HepG2 (cell line): Measurements from ENCODE around the gene MYADML2. TPM values are rescaled to one million over a fixed set of nuclear protein-coding genes. Genes with fewer than 3 reads are reported as not detected.
A peak's percentile ranks its signal among the peaks of the same experiment; 100 is the strongest.

Source experiments
- AHR ChIP-seq: IDR thresholded peaks from 2 replicates; pipeline ENCODE4 v1.6.1; 2018; ENCODE audit warnings: missing genetic modification reagents, missing compliant biosample characterization
- ARNTL ChIP-seq: sonication (generic); formaldehyde crosslinking; IDR thresholded peaks from 2 replicates; pipeline ENCODE4 v1.4.0; 2020; ENCODE audit warnings: mild to moderate bottlenecking, missing genetic modification reagents
- BCLAF1 ChIP-seq: fragments of 450-650 bp; IDR thresholded peaks from 2 replicates; pipeline ENCODE4 v1.6.1; 2017; ENCODE audit warnings: mild to moderate bottlenecking
- HMG20A ChIP-seq: IDR thresholded peaks from 2 replicates; pipeline ENCODE4 v1.6.1; 2016; ENCODE audit warnings: borderline replicate concordance
- KMT2A ChIP-seq: sonication (generic); formaldehyde crosslinking; IDR thresholded peaks from 2 replicates; pipeline ENCODE4 v1.4.0; 2020; ENCODE audit warnings: missing genetic modification reagents
- MIER3 ChIP-seq: IDR thresholded peaks from 2 replicates; pipeline ENCODE4 v1.6.1; 2016; ENCODE audit warnings: missing compliant biosample characterization, borderline replicate concordance
- NFE2 ChIP-seq: sonication (generic); formaldehyde crosslinking; IDR thresholded peaks from 2 replicates; pipeline ENCODE4 v1.4.0; 2020; ENCODE audit warnings: missing genetic modification reagents
- SATB2 ChIP-seq: sonication (generic); formaldehyde crosslinking; IDR thresholded peaks from 2 replicates; pipeline ENCODE4 v1.5.0; 2020; ENCODE audit warnings: missing genetic modification reagents
- SNAI1 ChIP-seq: sonication (generic); formaldehyde crosslinking; IDR thresholded peaks from 2 replicates; pipeline ENCODE4 v1.5.0; 2020; ENCODE audit warnings: mild to moderate bottlenecking, missing genetic modification reagents, borderline replicate concordance
- SRF ChIP-seq: IDR thresholded peaks from 2 replicates; pipeline ENCODE4 v1.6.1; 2011; ENCODE audit warnings: mild to moderate bottlenecking, low read depth, low read length, moderate library complexity
- TBL1XR1 ChIP-seq: fragments of 150-350 bp; IDR thresholded peaks from 2 replicates; pipeline ENCODE4 v1.6.1; 2014; ENCODE audit warnings: borderline replicate concordance, low read length; ENCODE audit not compliant: partially characterized antibody
- ZBTB46 ChIP-seq: sonication (generic); formaldehyde crosslinking; IDR thresholded peaks from 2 replicates; pipeline ENCODE4 v1.4.0; 2020; ENCODE audit warnings: mild to moderate bottlenecking, missing genetic modification reagents, borderline replicate concordance
- ZNF543 ChIP-seq: sonication (generic); formaldehyde crosslinking; IDR thresholded peaks from 2 replicates; pipeline ENCODE4 v1.4.0; 2020; ENCODE audit warnings: mild to moderate bottlenecking, missing genetic modification reagents
- ZNF788 ChIP-seq: sonication (generic); formaldehyde crosslinking; IDR thresholded peaks from 2 replicates; pipeline ENCODE4 v1.5.0; 2020; ENCODE audit warnings: mild to moderate bottlenecking, missing genetic modification reagents, borderline replicate concordance
- ZSCAN22 ChIP-seq: sonication (generic); formaldehyde crosslinking; IDR thresholded peaks from 2 replicates; pipeline ENCODE4 v1.4.0; 2020; ENCODE audit warnings: mild to moderate bottlenecking, missing genetic modification reagents
- polyA plus RNA-seq, 8 experiments: library from polyadenylated mRNA; depleted of rRNA in 3 of 8; stranded (reverse) in 7 of 8; unstranded in 1 of 8; fragments of >200 nt; fragmentation: Illumina TruSeq in 4 of 8; extraction: Trizol in 4 of 8; gene quantifications; 2 replicates each; pipeline versions ENCODE4 v1.2.1 to v1.2.3, GENCODE V29; 2011 to 2016; ENCODE audit warnings: low read depth in 4 of 8, missing spikeins in 1 of 8, mixed read lengths in 1 of 8; ENCODE audit not compliant: insufficient read depth in 1 of 8
- total RNA-seq, 5 experiments: library from RNA; depleted of rRNA; stranded (reverse); fragments of >200 nt; fragmentation: Illumina TruSeq; extraction: Trizol; gene quantifications; 2 replicates each; pipeline ENCODE4 v1.2.3, GENCODE V29; 2016; ENCODE audit warnings: low read depth in 1 of 5
- TF ChIP-seq, protein P1 (sequence below): sonication (generic); formaldehyde crosslinking; conservative IDR thresholded peaks from 2 replicates; pipeline ENCODE4 v1.4.0; 2020; ENCODE audit warnings: missing genetic modification reagents
- TF ChIP-seq, protein P2 (sequence below): IDR thresholded peaks from 2 replicates; pipeline ENCODE4 v1.6.1; 2016; ENCODE audit warnings: missing compliant biosample characterization, missing genetic modification reagents, borderline replicate concordance

MYADML2 gene
- total and polyA plus RNA-seq, 2 of the 13 experiments (the other 11 are each of a cell fraction or from before 2014, with no cell fraction given): not detected

DNA sequence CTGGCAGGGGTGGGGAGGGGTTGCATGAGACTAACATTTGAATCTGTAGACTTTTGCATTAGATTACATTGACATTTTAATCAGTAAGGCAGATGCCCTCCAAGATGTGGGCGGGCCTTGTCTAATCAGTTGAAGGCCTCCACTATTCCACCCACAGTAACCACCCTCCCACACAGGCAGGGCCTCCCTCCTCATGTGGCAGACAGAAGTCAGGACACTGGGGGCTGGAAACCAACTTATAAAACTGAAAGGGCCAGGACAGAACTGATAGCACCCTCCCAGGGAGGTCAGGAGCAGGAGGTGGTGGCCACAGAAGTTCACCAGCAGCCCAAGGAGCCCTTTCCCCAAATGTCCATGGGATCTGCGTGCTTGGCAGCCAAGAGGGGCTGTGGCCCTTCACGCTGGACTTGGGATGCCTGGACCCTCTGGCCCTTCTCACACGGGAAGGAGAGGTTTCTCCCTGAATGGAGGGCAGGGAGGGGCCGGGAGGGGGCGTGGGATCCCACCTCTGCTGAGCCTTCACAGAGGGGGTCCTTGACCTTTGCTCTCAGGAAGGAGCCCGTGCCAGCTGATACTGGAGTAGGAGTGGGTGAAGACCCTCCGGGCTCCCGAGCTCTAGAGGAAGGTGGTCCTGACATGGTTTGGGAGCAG, 14.6 kb downstream of the MYADML2 start (continued):
- TF ChIP-seq, protein P1, sequence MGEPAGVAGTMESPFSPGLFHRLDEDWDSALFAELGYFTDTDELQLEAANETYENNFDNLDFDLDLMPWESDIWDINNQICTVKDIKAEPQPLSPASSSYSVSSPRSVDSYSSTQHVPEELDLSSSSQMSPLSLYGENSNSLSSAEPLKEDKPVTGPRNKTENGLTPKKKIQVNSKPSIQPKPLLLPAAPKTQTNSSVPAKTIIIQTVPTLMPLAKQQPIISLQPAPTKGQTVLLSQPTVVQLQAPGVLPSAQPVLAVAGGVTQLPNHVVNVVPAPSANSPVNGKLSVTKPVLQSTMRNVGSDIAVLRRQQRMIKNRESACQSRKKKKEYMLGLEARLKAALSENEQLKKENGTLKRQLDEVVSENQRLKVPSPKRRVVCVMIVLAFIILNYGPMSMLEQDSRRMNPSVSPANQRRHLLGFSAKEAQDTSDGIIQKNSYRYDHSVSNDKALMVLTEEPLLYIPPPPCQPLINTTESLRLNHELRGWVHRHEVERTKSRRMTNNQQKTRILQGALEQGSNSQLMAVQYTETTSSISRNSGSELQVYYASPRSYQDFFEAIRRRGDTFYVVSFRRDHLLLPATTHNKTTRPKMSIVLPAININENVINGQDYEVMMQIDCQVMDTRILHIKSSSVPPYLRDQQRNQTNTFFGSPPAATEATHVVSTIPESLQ (CRISPR knock-in tag): no peak
- TF ChIP-seq TBL1XR1 (no peak), ZSCAN22 (no peak), AHR (CRISPR knock-in tag) (no peak), ZNF543 (CRISPR knock-in tag) (0 out of 2 replicates have a peak, but pooled peaks have one; percentile 7), SATB2 (CRISPR knock-in tag) (no peak), SRF (no peak), ARNTL (CRISPR knock-in tag) (no peak), ZBTB46 (no peak), KMT2A (CRISPR knock-in tag) (no peak), BCLAF1 (no peak), MIER3 (CRISPR knock-in tag) (no peak), HMG20A (CRISPR knock-in tag) (no peak), ZNF788 (peak; percentile 7; the same call in 1 of the 2 replicates), NFE2 (CRISPR knock-in tag) (no peak), SNAI1 (CRISPR knock-in tag) (no peak)
- TF ChIP-seq, protein P2, sequence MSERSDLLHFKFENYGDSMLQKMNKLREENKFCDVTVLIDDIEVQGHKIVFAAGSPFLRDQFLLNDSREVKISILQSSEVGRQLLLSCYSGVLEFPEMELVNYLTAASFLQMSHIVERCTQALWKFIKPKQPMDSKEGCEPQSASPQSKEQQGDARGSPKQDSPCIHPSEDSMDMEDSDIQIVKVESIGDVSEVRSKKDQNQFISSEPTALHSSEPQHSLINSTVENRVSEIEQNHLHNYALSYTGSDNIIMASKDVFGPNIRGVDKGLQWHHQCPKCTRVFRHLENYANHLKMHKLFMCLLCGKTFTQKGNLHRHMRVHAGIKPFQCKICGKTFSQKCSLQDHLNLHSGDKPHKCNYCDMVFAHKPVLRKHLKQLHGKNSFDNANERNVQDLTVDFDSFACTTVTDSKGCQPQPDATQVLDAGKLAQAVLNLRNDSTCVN (CRISPR knock-in tag): no peak
